Heart left ventricle (tissue), 16 donors: Measurements from ENCODE around the gene PRDM16. TPM values are rescaled to one million over a fixed set of nuclear protein-coding genes. Genes with fewer than 3 reads are reported as not detected.

Source experiments
- ATAC-seq, 4 donors: fragments of 200-7000 bp; cut with Tn5 transposase; one replicate each; pipeline ENCODE4 v1.9.1; 2020 to 2022; ENCODE audit warnings: moderate library complexity in 4 of 4, mild to moderate bottlenecking in 3 of 4, moderate number of reproducible peaks in 1 of 4
- DNase-seq, 5 donors: peaks; one replicate each; pipeline ENCODE4 v3.0.0-alpha.2; 2020
- H3K27ac ChIP-seq, 12 donors: fragments of 200-600 bp; sonication (generic) in 4 of 12; one replicate each; pipeline versions ENCODE4 v1.5.0 to v1.8.0; 2016 to 2022; ENCODE audit warnings: mild to moderate bottlenecking in 2 of 12
- H3K27me3 ChIP-seq, 9 donors: fragments of 200-600 bp; sonication (generic) in 2 of 9; one replicate each; pipeline versions ENCODE4 v1.5.1 to v1.8.0; 2016 to 2022; ENCODE audit warnings: mild to moderate bottlenecking in 3 of 9
- H3K36me3 ChIP-seq, 9 donors: fragments of 200-600 bp; sonication (generic) in 2 of 9; one replicate each; pipeline versions ENCODE4 v1.5.0 to v1.8.0; 2018 to 2022; ENCODE audit warnings: mild to moderate bottlenecking in 2 of 9
- H3K4me1 ChIP-seq, 12 donors: fragments of 200-600 bp; sonication (generic) in 4 of 12; one replicate each; pipeline versions ENCODE4 v1.5.0 to v1.8.0; 2016 to 2022; ENCODE audit warnings: mild to moderate bottlenecking in 3 of 12
- H3K4me3 ChIP-seq, 12 donors: fragments of 200-600 bp; sonication (generic) in 4 of 12; one replicate each; pipeline versions ENCODE4 v1.5.0 to v1.8.0; 2017 to 2022; ENCODE audit warnings: mild to moderate bottlenecking in 9 of 12, moderate library complexity in 4 of 12
- H3K9me3 ChIP-seq, 12 donors: fragments of 200-600 bp; sonication (generic) in 4 of 12; one replicate each; pipeline versions ENCODE4 v1.5.0 to v1.8.0; 2016 to 2022; ENCODE audit warnings: mild to moderate bottlenecking in 1 of 12
- POLR2A ChIP-seq, 2 donors: fragments of 450-650 bp; IDR thresholded peaks; one replicate each; pipeline ENCODE4 v1.6.1; 2017; ENCODE audit warnings: antibody characterized with exemption in 2 of 2, mild to moderate bottlenecking in 2 of 2, moderate library complexity in 2 of 2
- WGBS, 4 donors: extraction: QIAGEN DNeasy Blood & Tissue Kit in 2 of 4; methylation state at CpG; one replicate each; pipeline versions ENCODE4 v1.1.5 to v1.1.7; 2013 to 2018; 5-methylcytosine and 5-hydroxymethylcytosine counted together
- intact Hi-C, 10 donors: fragments of 100-400 bp; cut with DNase I; formaldehyde crosslinking; loops; one replicate each; pipeline versions ENCODE4 v1.11.1 to v1.14.2; 2022
- polyA plus RNA-seq, 2 donors: library from polyadenylated mRNA; stranded (reverse); fragments of 200-250 nt; gene quantifications; one replicate each; pipeline ENCODE4 v1.2.3, GENCODE V29; 2013
- total RNA-seq, 9 donors: library from RNA; depleted of rRNA in 2 of 9; stranded (reverse); fragments of >200 nt in 2 of 9; fragmentation: NEBNext Ultra II Directional in 3 of 9; extraction: Animal tissue kit (Norgen Biotek cat#: 25700) in 3 of 9; gene quantifications; one replicate each; pipeline versions ENCODE4 v1.1.0 to v1.2.4, GENCODE V29; 2016 to 2023
- TF ChIP-seq, protein P1 (sequence below), 12 donors: fragments of 200-600 bp; sonication (generic) in 4 of 12; IDR thresholded peaks; one replicate each; pipeline versions ENCODE4 v1.5.0 to v1.8.0; 2018 to 2022; ENCODE audit warnings: antibody characterized with exemption in 12 of 12, mild to moderate bottlenecking in 5 of 12
- donor health status: ischemic (EF 13 %, LVEDD 7.1; RV severe dilation, severe dysfunction).
- donor health status: healthy with polysubstance abuse.
- donor health status: DM: no; HTN: yes; CAD: no.
- donor health status: DM: no; HTN: no; CAD: no.
- donor health status: ischemic (EF 25% LVEDD 6.9; RV normal size, moderate dysfunction).
- donor health status: ischemic (EF 25% LVEDD 5.7; RV mildly dilated, moderate dysfunction).
- donor health status: healthy.
- donor health status: DM: yes; HTN: yes; CAD: no.
- donor health status: ischemic (EF 35%, LVEDD 5.7; RV mildly dilated, moderate dysfunction).
- donor health status: nonischemic (EF 11% LVEDD 7.7; RV severe dilation, severe dysfunction).
- donor health status: DM: yes; HTN: yes; CAD: no.
- donor health status: PGD.
- donor health status: ischemic (EF 29% LVEDD 5.4; RV normal size, mild dysfunction).
- donor health status: nonischemic (EF 23%, LVEDD 6.1; RV moderate dilation, normal function).

PRDM16 gene
- total and polyA plus RNA-seq, 11 donors = 6.0 to 22.7 (median 14.0) TPM

DNA sequence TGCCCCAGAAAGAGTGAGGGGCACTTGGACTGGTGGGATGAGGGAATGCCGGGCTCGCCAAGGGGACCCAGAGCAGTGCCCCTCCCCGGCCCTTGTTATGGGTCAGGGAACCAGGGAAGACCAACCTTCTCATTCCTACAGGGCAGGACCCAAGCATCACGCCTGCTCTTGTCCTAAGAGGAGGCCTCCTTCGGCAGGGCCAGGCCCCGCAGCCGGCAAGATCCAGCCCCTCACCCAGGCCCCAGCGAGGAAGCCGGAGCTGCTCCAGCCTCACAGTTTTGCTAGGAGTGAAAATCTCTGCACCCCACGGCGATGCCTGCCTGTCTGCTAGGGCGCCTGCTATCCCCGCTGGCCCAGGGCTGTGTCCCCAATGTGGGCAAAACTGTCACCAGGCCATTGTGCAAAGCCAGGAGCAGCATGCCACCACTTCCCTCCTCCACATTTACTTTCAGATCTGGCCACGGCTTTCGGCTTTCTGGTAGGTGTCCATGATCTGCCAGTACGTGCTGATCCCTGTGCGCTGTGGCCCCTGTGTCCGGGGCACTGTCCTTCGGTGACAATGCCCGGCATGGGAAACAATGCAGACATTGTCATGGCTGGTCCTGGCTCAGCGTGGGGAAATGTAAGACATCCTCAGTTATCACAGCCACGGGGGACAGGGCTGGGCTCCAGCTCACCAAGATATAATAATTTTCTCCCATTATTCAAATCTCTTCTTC lies 38.2 kb upstream of the PRDM16 start:
- intact Hi-C loops = no loop called here
- DNase-seq = peak in 2 of 5 donors; percentile 10 to 40
- no peak overlapping the region for H3K4me3 ChIP-seq

DNA sequence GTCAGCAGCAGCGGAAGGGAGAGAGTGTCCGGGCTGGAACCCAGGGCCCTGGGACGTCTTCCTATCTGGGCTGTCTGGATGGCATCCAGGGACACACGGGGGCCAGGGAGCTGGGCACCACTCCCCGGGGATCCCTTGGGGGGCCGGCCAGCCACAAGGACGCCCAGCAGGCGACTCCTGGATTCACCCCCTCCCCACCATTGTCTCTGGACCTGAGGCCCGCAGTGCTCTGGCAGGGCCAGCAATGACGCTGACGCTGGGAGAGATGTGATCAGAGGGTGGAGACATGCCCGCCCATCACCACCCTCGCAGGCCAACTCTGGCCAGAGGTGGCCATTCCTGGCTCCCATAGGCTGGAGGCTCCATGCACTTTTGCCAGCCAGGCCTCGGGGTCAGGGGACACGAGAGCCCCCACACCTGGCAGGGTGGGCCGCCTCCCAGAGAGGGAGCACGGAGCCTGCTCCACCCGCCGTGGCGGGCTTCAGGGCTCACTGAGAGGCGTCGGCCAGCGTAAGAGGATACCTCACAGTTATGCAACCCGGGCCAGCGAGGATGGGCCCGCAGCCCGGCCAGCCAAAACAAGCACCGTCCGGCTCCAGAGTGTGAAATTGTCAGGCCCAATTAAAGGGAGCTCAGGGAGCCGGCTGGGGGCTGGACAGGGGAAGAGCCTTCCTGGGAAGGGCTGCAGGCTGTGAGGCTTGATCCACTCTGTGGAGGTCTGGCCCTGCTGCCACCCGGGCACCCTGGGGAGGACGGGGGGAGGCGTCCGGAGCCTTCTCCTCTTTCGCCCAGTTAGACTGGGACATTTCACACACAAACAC lies 37.4 kb upstream of the PRDM16 start:
- no peaks in the 10 kb centered on the region for H3K9me3 ChIP-seq
- H3K4me3 ChIP-seq = no peak overlapping the region
- no peak overlapping the region for H3K27ac ChIP-seq
- peaks cover 0 to 49% (median 11%) of the 10 kb centered on the region in 9 donors for H3K27me3 ChIP-seq
- no peaks in the 10 kb centered on the region for H3K36me3 ChIP-seq
- DNase-seq (peak in 2 of 5 donors; percentile 10 to 34), ATAC-seq (no peak)
- H3K4me1 ChIP-seq = no peaks in the 10 kb centered on the region
- 70 to 83% (median 81%) methylated on average over 28 to 35 of the region's 35 CpGs for WGBS, 4 donors
- intact Hi-C loops = no loop called here
- no peak for TF ChIP-seq POLR2A (IDR thresholded peaks at IDR 0.05)
- TF ChIP-seq, protein P1, sequence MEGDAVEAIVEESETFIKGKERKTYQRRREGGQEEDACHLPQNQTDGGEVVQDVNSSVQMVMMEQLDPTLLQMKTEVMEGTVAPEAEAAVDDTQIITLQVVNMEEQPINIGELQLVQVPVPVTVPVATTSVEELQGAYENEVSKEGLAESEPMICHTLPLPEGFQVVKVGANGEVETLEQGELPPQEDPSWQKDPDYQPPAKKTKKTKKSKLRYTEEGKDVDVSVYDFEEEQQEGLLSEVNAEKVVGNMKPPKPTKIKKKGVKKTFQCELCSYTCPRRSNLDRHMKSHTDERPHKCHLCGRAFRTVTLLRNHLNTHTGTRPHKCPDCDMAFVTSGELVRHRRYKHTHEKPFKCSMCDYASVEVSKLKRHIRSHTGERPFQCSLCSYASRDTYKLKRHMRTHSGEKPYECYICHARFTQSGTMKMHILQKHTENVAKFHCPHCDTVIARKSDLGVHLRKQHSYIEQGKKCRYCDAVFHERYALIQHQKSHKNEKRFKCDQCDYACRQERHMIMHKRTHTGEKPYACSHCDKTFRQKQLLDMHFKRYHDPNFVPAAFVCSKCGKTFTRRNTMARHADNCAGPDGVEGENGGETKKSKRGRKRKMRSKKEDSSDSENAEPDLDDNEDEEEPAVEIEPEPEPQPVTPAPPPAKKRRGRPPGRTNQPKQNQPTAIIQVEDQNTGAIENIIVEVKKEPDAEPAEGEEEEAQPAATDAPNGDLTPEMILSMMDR (IDR thresholded peaks at IDR 0.05) = no peak

More for the DNA sequence above, 38.2 kb upstream of the PRDM16 start:
- ATAC-seq = no peak
- H3K27ac ChIP-seq = no peak overlapping the region
- WGBS, 4 donors = 77 to 84% (median 83%) methylated on average over 15 to 22 of the region's 22 CpGs
- H3K27me3 ChIP-seq = peaks cover 0 to 49% (median 11%) of the 10 kb centered on the region in 9 donors
- no peak for TF ChIP-seq POLR2A (IDR thresholded peaks at IDR 0.05)
- TF ChIP-seq, protein P1 (IDR thresholded peaks at IDR 0.05) = no peak
- H3K36me3 ChIP-seq = no peaks in the 10 kb centered on the region
- no peaks in the 10 kb centered on the region for H3K9me3 ChIP-seq
- H3K4me1 ChIP-seq = no peaks in the 10 kb centered on the region

DNA sequence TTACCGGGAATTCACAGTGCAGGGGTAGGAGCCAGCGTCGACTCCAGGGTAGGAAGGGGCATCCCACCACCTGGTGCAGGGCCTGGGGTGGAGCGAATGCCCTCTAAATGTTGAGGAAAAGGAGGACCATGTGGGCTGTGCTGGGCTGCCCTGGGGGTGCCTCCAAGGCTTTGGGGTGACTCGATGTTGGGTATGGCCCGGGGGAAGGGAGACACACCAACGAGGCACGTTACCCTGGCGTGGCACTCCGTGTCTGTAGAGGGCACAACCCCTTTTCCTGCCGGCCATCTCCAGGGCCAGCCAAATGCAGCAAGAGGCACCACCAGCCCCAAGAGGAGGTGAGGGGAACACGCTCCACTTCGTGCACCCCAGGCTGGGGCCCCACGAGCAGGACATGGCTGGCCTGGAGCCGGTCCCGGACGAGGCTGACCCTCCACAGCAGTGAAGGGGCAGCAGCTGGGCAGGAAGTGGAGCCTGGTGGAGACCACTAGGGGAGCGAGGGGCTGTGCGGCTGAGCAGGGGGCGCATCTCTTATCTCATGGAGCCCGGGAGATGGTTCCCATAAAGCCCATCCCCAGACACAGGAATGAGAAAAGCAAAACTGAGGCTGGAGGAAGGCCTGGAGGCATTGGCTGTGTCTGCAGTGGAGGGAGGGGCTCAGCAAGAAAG lies 36.5 kb upstream of the PRDM16 start:
- H3K4me3 ChIP-seq = no peak overlapping the region
- H3K4me1 ChIP-seq = no peaks in the 10 kb centered on the region
- no peak overlapping the region for H3K27ac ChIP-seq
- no peaks in the 10 kb centered on the region for H3K9me3 ChIP-seq
- ATAC-seq = no peak
- H3K36me3 ChIP-seq = no peaks in the 10 kb centered on the region
- no peak for TF ChIP-seq POLR2A (IDR thresholded peaks at IDR 0.05)
- TF ChIP-seq, protein P1 (IDR thresholded peaks at IDR 0.05) = no peak
- peaks cover 0 to 52% (median 11%) of the 10 kb centered on the region in 9 donors for H3K27me3 ChIP-seq
- intact Hi-C loops = no loop called here
- peak in 2 of 5 donors; percentile 11 to 49 for DNase-seq
- WGBS, 4 donors = 85 to 88% (median 86%) methylated on average over 14 to 21 of the region's 21 CpGs
